ENCODE data around the gene IL22.

IL22 gene

DNA sequence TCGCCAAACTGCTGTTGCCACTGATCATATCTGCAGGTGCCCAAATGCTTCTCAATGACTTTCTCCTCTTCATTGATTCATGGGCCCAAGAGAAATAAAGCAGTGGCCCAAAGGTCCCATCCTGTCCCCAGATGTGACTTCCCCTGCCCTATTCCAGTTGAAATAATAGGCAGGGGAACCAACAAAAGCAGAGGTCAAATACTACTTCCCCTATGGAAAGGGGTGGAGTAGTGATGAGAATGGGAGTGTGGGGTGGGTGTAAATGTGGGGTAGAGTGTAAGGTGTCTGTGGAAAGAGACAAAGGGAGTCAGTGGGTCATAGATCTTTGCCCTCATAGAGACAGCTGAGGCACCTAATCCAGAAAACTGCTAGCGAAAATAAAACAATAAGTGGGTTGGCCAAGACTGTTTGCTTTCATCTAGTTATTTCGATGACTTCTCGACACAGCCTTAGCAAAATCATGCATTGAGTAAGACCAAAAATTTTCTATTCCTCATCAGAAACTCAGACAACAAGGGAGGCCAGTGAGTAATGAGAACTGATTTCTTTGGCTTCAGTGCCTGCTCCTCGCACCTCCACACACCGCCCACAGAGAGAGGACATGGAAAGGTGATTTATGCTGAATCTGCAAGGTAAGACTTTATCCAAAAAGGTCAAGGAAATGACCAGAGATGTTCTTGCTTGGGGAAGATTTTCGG is 10.9 kb upstream of the IL22 start:
- DNase-seq = no peak

DNA sequence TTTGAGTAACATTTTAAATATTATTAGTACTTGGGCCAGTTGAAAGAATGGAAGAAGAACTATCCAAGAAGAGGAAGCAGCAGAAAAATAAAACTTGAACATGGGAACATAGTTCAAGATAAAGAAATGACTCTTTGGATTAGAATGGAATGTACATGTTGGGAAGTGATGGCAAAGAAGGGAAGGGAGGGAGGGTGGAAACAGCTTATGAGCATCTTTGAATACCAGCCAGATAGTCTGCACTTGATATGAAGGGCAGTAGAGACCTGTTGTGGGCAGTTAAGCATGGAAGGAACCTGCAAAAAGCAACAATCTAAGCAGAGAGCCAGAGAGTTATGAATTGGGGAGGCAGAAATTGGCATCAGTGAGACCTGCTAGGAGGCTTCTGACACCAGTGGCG is 10.0 kb upstream of the IL22 start:
- DNase-seq = no peak

DNA sequence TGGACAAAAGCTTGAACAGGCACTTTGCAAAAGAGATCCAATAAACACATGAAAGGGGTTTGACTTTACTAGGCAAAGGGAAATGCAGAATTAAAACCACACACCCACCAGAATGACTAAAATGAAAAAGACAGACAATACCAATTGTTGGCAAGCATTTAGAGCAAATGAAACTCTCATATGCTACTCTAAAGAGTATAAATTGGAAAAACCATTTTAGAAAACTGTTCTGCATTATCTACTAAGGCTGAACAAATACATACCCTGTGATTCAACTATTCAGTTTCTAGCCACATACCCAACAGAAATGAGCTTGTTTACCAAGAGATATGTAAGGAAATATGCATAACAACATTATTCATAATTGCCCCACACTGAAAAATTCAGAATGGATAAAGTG is 8.5 kb upstream of the IL22 start:
- no peak for DNase-seq

DNA sequence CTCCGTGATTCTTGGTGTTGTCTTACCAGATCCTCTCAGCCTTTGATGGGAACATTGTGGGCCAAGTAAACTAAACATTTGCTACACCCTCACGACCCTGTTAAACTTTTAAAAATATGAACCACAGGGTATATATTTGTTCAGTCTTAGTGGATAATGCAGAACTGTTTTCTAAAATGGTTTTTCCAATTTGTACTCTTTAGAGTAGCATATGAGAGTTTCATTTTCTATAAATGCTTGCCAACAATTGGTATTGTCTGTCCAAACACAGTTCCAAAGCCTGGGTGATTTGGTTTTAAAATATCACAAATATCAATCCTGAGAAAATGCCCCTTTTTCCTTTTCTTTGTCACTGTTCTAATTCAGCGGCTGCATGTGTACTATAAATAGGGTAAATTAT is 6.7 kb upstream of the IL22 start:
- DNase-seq = no peak

DNA sequence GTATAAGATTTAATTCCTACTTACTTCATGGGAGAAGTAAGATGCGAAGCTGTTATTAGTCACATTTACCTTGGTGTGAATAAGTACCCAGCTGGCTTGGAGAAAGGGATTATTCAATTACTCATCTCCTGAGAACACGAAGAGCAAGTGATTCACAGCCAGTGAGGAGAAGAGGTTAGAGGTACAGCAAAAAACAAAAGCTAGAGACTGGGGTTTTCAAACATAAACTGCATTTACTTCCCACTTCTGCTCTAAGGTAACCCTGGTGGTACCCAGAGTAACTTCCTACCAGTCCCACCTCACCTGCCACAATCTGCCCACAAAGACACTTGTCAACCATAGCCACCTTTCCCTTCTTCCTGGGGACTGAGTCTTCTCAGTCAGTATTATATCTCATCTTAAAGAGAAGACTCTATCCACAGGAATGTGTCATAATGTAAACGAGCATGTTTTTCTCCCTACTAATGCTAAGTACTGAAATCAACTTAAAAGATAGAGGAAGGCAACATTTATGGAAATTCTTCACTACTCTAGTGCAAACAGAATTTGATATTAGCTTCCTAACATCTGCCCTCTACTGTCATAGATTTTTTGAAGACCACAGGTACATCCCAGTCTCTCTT is 6.0 kb upstream of the IL22 start:
- no peak for DNase-seq

DNA sequence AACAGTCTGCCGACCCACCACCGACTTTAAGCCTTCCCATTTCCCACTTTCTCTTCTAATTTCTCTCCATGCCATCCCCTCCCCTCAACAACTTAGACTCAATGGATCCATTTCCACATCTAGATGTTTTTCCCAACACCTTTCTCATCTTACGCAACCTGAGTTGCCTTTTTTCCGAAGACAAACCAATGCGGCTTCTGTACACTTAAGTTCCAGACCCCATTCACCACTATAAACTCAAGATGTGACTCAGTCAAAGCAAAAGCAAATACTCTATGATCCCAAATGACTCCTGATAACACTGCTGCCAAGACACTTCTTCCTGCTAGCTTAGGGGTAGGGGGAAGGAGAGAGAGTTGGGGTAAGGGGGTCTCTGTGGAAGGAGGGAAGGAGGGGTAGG is 1.3 kb downstream of the IL22 start:
- no peak for DNase-seq

DNA sequence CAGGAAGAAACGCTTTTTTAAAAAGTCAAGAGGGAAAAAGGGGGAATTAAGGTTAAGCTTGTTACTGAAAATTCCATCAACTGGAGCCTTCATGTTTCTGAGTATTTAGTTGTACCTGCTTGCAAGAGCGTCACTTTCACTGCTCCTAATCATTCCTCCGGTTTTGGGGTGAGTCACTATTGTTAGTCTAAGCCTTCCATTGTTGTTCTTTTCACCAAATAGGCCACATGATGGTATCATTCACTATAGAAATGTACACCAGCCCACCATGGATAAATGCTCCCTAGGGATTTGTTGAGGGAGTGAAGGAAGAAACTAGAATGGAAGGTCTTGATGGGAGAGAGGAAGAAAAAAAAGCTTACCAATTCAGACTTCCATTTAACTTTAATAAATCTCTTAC is 3.0 kb downstream of the IL22 start:
- DNase-seq = no peak

DNA sequence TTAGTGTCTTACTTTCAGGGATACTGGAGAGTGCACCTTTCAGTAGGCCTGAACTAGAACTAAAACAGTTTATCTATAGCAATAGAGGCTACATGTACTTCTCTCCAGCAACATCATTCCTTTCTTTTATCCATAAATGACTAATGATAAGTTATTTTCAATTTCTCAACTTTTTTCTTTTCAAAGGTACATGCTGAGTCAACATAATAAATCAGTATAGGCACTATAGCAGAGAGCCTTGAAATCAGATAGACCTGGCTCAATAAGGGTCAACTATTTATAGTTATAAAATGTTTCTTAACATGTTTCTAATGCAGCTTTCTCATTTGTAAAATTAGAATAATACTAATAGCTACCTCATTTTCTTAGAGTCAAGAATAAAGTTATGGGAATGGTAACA is 5.6 kb downstream of the IL22 start:
- no peak for DNase-seq

DNA sequence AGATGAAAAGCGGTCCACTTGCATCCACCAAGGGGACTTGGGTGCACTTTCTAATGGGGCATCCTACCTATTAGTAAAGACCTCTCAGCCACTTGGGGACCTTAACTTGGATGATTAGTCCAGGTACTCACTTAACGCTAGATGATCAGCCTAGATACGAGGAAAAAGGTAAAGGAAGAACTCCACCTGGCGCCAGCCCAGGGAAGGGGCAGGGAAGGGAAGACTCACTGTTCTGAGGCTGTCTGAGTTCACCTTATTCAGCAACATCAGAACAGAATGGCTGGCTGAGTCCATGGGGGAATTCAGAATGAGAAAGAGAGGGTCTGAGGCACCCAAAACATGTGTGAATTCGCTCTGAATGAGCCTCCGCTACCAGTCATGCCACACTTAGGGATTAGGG is 7.1 kb downstream of the IL22 start:
- no peak for DNase-seq

DNA sequence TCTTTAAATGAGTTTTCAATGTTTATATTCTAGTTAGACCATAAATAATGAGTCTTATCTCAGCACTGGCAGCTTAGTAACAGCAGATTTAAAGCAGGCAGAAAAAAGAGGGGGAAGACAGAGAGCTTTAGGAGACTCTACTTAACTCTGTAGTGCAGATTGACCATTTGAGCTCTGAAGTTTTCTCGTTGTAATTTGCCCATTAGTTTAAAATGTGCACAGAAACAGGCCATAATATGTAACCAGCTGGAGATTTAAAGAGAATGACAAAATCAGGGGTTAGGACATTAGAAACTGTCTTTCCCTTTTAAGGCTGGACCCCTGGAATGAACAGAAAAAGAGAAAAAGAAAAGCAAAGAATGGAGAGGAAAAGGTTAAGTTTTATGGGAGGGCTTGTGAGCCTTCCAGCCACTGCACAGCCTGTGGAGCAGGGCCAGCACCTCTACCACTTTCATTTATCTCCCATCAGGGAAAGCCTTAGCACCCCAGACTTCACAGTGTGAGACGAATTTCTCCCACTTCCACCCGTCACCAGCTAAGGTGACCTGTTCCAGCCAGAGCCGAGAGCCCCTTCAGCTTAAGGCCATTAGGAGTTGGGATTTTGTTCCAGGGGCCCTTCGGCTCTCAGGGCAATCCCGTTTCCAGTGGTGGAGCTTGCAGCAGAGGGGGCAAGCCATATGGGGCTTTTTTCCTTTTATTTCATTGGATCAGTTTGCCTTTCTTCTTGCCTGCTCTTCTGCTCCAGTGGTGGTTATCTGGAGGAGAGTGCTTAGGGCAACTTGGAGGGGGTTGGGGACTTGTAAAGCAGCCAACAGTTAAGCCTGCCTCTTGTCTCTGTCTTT is 8.0 kb downstream of the IL22 start:
- no peak for DNase-seq

DNA sequence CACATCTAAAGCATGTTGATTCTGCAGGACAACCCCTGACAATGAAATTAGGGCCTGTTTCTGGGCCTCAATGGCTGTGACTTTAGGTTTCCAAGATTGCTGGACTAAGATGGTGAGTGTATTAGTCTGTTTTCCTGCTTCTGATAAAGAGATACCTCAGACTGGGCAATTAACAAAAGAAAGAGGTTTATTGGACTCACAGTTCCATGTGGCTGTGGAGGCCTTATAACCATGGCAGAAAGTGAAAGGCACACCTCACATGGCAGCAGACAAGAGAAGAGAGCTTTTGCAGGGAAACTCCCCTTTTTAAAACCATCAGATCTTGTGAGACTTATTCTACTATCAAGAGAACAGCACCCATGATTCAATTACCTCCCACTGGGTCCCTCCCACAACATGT is 10.6 kb downstream of the IL22 start:
- no peak for DNase-seq

DNA sequence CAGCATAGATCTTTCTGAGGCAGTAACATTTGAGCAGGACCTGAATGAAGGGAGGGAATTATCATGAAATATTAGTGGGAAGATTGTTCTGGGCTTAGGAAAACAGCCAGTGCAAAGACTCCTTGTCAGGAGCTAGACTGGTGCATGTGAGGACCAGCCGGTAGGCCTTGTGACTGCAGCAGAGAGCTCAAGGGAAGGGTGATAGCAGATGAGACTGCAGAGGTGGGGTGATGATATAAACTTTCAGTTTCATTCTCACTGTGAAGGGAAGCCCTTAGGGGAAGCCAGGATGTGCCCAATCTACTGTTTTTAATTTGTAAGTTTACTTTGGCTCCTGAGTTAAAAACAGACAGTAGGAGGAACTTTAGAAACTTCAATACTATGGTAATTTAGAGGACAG is 12.4 kb downstream of the IL22 start:
- DNase-seq = peak; percentile 43

DNA sequence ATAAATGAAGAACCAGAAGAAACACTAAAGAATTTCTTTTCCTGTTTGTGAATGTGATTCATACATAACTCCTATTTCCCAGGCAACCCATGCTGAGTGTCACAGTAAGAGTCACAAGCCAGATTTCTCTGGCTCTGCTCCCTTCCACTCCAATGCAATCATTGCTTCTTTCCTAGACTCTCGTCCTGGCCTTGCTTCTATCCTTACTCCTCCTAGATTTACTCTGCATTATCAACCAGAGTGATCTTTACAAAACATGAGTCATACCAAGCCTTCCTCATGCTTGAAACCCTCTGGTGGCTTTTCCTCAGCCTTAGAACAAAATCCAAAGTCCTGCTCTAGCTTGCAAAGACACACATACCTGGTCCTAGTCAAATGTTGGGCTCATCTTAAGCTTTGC is 13.3 kb downstream of the IL22 start:
- no peak for DNase-seq

DNA sequence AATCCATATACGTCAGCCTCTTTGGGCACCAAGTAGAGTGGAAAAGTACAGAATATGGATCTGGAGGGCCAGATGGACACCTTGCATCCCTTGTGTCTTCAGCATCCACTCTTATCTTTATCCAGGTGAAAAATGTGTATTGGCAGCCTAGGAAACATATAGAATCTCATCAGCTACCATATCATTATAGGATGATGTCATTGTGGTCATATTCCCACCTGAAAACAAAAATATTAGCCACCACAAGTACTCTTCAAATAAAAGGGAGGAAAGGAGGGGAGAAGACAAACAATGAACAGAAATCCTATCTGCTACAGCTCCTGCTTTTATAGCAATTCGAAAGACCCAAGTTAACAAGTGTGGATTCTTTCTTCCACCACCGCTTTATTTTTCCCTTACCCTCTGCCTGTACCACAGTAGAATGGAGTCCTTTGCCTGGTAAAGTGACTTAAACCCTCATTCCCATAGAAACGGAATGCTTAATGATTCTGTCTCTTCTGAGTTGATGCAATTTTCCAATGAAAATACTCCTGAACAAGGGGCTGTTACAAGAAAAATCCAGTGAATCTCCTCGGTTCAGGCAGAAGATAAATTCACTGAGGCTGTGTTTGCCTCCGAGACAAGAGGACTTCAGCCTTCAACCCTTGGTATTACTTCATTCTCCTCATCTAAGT is 14.0 kb downstream of the IL22 start:
- no peak for DNase-seq

DNA sequence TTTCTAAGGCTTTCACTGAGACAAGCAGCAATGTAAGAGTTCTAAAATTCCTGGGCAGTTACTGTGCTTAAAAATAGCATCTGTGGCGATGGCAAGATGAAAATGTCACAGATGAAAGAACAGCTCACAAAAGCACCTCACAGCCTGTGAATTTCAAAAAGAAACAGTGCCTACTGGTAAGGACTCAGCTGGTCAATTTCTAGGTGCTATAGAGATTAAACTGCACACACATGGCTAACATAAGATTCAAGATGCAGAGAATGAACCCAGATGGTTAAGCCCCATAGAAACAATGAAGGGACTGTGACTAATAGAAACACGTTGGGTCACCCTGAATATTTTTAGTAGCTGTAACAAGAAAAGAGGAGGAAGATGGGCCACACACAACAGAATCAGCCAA is 15.8 kb downstream of the IL22 start:
- DNase-seq = no peak

DNA sequence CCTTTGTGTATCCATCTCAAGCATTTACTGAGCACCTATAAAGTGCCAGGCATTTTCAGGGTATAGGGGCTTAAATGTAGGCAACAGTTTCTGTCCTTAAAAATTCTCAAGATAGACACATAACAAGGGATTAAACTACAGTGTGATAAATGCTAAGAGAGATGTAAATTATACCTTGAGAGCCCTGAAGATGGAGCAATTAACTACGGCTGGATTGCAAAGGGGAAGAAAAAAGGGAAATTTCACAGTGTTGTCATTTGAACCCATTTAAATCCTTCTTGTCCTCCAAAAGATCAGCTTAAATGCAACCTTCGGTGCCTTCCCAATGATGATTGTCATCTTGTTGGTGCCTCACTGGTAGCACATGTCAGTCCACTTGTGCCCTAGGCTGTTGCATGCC is 16.3 kb downstream of the IL22 start:
- no peak for DNase-seq

DNA sequence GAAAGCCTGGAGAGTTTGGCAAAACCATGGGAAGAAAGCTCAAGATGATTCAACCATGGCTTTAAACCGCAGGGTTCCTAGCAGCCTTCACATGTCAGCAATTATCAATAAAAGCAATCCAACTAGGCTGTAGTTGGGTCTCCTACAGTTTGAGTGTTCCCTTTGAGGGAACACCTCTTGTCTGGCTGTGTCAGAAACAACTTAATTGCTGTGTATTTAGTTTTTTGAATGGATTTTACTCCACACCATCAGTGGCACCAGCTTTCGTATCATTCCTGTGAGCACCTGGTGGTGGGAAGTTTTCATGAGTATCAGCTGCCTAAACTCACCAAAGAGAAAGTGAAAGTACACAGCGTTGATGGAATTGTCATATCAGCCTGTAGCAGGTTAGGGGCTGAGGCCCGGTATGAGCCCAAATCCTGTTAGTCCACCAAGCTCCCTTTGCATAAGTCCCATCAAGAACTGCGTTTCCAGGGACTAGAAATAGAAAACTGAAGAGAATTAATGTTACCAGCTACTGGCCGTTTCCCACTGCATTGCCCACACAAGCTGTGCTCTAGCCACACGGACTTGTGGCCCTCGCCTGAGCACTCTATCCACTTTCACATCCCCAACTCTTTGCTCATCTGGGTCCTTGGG is 16.9 kb downstream of the IL22 start:
- DNase-seq = peak; percentile 57

DNA sequence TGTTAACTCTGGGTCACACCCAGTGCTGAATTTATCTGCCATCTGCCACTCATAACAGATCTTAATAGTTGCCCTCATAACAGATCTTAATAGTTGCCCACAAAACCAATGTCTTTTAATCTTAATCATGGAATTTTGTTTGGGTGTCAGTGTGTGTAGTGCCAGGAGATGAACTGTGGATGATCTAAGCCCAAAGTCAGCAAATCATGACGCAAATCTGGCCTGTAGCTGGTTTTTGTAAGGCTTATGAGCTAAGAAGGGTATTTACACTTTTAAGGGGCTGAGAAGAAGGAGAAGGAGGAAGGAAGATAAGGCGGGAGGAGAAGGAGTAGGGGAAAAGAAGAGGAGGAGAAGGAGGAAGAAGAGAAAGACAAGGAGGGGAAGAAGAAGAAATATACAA is 17.8 kb downstream of the IL22 start:
- no peak for DNase-seq

DNA sequence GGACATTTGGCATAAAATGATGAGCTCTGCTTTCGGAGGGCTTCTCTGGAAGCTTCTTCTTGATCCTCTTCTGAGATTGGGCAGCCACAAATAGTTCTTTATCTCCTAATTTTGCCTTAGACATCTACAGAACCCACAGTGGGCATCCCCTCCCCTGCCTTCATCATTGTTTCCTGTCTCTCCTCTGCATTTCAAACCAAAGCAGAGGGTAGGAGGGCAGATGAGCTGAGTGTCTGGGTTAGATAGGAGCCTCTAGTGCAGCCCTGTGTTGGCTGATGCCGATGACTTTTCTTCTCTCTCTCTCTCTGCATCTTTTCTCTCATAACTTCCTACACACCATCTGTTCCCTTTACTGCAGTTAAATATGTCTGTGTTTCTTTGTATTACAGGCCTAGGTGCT is 19.3 kb downstream of the IL22 start:
- DNase-seq = no peak

DNA sequence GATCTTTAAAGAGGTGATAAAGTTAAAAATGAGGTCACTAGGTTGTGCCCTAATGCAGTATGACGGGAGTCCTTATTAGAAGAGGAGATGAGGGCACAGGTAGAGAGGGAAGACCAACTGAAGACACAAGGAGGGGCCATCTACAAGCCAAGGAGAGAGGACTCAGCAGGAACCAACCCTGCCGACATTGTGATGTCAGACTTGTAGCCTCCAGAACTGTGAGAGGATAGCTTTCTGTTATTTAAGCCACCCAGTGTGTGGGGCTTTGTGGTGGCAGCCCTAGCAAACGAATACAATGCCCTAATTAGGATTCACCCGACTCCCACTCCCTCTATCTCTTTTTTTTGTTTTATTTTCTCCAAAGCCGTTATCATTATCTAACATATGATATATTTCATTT is 19.9 kb downstream of the IL22 start:
- no peak for DNase-seq

DNA sequence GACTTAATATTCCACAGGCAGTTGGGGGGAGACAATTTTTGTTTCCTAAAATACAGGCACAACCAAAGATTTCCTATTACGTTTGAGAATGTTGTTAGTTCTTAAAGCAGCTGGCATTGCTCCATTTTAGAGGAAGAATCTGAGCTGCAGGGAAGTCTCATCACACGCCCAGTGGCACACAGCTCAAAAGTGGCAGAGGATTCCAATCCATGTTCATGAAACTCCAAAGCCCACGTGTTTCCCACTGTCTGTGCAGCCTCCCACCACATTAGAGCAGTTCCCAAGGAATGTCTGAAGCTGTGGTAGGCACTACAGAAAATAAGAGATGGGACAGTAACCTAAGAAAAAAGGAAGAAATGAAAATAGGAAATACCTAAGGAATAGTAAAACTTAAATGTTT is 21.7 kb downstream of the IL22 start:
- DNase-seq = no peak

DNA sequence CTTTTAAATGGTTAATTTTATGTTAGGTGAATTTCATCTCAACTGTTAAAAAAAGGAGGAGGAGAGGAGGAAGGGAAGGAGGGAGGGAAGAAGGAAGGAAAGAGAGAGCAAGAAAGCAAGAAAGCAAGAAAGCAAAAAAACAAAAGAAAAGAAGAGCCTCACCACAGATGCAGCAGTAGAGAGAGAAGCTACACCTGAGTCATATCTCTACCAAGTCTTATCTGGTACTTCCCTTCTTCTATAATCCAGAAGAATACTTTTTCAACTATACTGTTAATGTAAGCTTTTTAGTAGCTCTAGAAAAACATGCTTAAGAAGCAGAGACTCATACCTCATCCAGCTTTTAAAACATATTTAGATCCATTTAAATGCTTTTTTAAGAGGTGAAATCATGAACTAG is 22.2 kb downstream of the IL22 start:
- DNase-seq = no peak

DNA sequence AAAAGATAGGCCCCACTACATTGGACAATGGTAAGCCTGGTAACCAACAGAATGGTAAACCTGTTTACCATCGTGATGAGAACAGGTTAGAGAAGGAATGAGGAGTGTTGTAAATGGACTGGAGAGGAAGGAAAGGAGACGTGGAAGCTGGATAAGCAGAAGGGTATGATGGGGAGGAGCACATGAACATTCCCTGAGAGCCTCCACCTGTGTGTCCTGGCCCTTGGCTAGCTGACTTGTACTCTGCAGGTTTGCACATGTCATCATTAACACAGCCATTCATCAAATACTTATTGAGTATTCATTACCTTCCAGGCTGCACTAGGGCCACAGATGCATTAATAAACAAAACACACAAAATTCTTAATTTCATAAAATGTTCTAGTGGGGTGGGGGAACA is 23.4 kb downstream of the IL22 start:
- no peak for DNase-seq
